Measurements from ENCODE around the gene MLXIP. TPM values are rescaled to one million over a fixed set of nuclear protein-coding genes. Genes with fewer than 3 reads are reported as not detected.

MLXIP gene
- total RNA-seq, 2 donors from 2014 or later = 13.1 to 57.7 TPM

DNA sequence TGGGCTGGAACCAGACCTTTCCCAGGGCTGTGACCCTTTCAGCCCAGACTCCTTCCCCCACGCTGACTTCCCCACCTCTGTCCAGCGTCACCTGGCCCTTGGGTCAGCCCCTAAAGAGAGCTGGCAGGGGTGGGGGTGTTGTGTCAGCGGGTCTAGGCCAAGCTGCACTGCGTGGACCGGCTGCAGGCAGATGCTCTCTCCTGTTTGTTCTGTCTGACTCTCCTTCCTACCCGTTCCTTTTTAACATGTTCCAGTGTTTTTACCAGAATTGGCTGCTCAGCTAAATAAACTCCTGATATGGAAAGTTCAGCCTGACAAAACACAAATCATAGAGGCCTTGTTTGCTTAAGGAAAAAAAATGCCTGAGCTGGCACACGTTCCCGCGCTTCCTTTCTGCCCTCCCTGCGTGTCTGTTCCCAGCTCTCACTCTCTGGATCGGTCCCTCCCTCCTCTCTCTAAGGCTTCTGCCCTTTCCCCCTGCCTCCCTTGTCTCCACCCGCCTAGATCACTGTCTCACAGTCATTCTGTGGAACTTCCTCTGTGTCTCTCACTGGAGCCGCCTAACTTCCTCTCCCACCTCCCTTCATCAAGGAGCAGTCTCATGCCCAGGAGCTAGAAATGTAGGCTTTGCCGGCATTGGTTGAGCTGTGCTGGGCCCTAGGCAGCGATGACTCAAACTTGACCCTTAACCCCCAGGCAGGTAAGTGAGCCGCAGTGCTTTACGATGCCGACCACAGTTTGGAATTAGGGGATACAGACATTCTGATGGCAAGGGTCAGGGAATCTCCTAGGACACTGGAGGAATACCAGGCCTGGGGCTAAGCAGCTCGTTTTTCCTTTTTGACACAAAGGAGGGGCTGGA, 15.5 kb upstream of the MLXIP start:
- peak overlapping the region; percentile 69 to 77 for H3K27ac ChIP-seq
- H3K4me1 ChIP-seq (replicated peaks) = peaks cover 9% of the 10 kb centered on the region
- intact Hi-C loops (cut with DNase I) = no loop called here
- H3K36me3 ChIP-seq = no peaks in the 10 kb centered on the region
- DNase-seq (ENCODE audit: low spot score) = peak; percentile 82
- TF ChIP-seq, protein P1, sequence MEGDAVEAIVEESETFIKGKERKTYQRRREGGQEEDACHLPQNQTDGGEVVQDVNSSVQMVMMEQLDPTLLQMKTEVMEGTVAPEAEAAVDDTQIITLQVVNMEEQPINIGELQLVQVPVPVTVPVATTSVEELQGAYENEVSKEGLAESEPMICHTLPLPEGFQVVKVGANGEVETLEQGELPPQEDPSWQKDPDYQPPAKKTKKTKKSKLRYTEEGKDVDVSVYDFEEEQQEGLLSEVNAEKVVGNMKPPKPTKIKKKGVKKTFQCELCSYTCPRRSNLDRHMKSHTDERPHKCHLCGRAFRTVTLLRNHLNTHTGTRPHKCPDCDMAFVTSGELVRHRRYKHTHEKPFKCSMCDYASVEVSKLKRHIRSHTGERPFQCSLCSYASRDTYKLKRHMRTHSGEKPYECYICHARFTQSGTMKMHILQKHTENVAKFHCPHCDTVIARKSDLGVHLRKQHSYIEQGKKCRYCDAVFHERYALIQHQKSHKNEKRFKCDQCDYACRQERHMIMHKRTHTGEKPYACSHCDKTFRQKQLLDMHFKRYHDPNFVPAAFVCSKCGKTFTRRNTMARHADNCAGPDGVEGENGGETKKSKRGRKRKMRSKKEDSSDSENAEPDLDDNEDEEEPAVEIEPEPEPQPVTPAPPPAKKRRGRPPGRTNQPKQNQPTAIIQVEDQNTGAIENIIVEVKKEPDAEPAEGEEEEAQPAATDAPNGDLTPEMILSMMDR (IDR thresholded peaks at IDR 0.05) = peak in 1 of 4 experiments; percentile 2
- no peak for TF ChIP-seq POLR2A (IDR thresholded peaks at IDR 0.05)
- peak; percentile 94 for TF ChIP-seq POLR2AphosphoS5 (IDR thresholded peaks at IDR 0.05)
- H3K27me3 ChIP-seq (replicated peaks; ENCODE audit: insufficient read depth) = no peaks in the 10 kb centered on the region
- H3K4me3 ChIP-seq = no peak overlapping the region
- 6% methylated on average over 19 of the region's 19 CpGs for WGBS
- no peaks in the 10 kb centered on the region for H3K9me3 ChIP-seq

DNA sequence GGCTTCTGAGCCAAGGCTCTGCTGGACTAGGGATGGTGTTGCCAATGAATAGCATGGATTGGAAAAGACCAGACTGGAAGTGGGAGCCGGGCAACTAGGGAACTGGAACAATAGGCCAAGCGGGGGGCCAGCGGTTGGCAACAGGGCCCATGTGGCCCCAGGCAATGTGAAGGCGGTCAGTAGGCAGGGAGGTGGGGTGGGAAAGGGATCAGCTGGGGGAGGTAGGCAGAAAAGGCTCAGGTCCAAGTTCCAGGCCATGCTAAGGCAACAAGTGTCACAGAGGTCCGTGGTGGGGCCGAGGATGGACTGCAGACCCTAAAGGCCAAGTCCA, 14.9 kb upstream of the MLXIP start:
- Histone ChIP-seq H3K27ac (peak overlapping the region; percentile 69 to 77), H3K4me3 (no peak overlapping the region), H3K9me3 (no peaks in the 10 kb centered on the region), H3K36me3 (no peaks in the 10 kb centered on the region), H3K4me1 (replicated peaks) (peaks cover 9% of the 10 kb centered on the region), H3K27me3 (replicated peaks; ENCODE audit: insufficient read depth) (no peaks in the 10 kb centered on the region)
- WGBS = 70% methylated on average over 6 of the region's 6 CpGs
- intact Hi-C loops (cut with DNase I) = no loop called here
- no peak for DNase-seq (ENCODE audit: low spot score)
- TF ChIP-seq, protein P1 (IDR thresholded peaks at IDR 0.05) = no peak
- TF ChIP-seq POLR2A (IDR thresholded peaks at IDR 0.05) = no peak
- no peak for TF ChIP-seq POLR2AphosphoS5 (IDR thresholded peaks at IDR 0.05)

DNA sequence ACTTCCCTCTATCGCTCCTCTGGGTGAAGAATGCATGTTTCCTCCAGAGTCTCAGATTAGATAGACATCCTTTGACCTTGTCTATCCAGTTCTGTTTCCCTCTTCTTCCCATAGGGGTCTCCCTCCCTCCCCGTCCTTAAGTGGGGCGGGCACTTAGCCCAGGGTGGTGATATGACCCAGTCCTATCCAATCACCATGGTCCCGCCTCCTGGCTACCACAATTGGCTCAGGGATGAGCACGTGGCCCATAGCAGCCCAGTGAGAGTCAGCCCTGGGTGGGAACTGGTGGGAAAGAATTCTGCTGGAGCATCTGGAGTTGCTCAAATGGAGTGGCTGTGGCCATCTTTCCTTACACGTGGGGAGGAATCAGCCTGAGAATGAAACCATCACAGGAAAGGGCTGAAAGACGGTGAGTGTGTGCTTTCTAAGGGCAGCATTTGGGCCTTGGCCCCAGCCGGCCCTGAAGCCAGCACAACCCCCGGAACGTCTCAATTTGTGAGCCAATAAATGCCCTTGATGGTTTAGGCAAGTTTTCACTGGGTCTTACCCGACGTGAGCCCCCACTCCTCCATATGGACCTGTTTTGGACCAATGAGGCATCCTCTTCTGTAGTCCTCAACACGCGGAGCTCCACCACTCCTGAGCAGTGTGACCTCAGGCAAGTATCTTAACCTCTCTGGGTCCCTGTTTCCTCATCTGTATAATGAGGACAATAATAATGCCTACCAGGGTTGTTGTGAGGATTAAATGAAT, 14.4 kb upstream of the MLXIP start:
- 68% methylated on average over 14 of the region's 14 CpGs for WGBS
- peak; percentile 35 for DNase-seq (ENCODE audit: low spot score)
- no peaks in the 10 kb centered on the region for H3K9me3 ChIP-seq
- peak; percentile 22 for TF ChIP-seq POLR2AphosphoS5 (IDR thresholded peaks at IDR 0.05)
- TF ChIP-seq, protein P1 (IDR thresholded peaks at IDR 0.05) = peak in 1 of 4 experiments; percentile 4
- no peak for TF ChIP-seq POLR2A (IDR thresholded peaks at IDR 0.05)
- intact Hi-C loops (cut with DNase I) = no loop called here
- H3K4me1 ChIP-seq (replicated peaks) = peaks cover 9% of the 10 kb centered on the region
- H3K4me3 ChIP-seq = no peak overlapping the region
- H3K27me3 ChIP-seq (replicated peaks; ENCODE audit: insufficient read depth) = no peaks in the 10 kb centered on the region
- H3K27ac ChIP-seq = peak overlapping the region; percentile 69 to 77
- H3K36me3 ChIP-seq = no peaks in the 10 kb centered on the region

DNA sequence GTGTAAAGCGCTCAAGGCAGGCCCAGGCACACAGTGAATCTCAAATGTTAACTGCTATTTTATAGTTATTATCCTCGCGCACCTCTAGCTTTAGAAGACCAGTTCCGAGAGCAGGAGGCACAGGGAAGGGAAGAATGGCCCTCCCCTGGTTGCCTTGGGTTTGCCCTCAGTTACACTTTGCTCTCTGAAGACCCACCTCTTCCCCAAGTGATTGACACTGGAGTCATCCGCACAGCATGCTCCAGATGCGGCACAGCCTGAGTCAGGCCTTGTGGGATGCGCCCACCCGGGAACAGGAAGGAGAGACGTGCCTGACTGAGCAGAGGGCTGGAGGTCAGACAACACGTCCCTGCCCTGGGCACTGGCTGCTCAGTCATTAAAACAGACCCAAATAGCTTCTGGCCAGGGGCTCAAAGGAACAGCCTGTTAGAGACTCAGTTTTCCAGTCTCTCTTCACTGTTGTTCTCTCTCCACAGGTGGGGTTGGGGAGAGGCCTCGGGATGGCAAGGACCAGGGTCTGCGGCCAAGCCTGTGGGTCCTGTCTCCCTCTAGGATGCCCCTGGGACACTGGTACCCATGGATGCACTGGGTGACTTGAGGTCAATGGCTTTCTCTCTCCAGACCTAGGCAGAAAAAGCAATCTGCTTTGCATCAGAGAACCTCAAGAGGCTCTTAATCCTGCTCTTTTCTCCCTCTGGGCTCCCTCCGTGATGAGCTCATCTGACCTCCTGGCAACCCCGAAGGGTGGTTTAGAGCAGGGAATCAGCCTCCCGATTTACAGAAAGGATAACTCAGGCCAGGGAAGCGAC, 13.6 kb upstream of the MLXIP start:
- H3K4me3 ChIP-seq = no peak overlapping the region
- no peaks in the 10 kb centered on the region for H3K36me3 ChIP-seq
- intact Hi-C loops (cut with DNase I) = loop anchor here (5.0 kb wide), 1 partner anchor 37 kb away; no protein-coding TSS in a partner anchor
- peaks cover 9% of the 10 kb centered on the region for H3K4me1 ChIP-seq (replicated peaks)
- no peaks in the 10 kb centered on the region for H3K9me3 ChIP-seq
- TF ChIP-seq, protein P1 (IDR thresholded peaks at IDR 0.05) = no peak
- no peak for TF ChIP-seq POLR2AphosphoS5 (IDR thresholded peaks at IDR 0.05)
- TF ChIP-seq POLR2A (IDR thresholded peaks at IDR 0.05) = no peak
- no peaks in the 10 kb centered on the region for H3K27me3 ChIP-seq (replicated peaks; ENCODE audit: insufficient read depth)
- DNase-seq (ENCODE audit: low spot score) = no peak
- 62% methylated on average over 16 of the region's 16 CpGs for WGBS
- H3K27ac ChIP-seq = peak overlapping the region; percentile 69 to 77

Data from prostate gland (tissue), 2 donors.